Liver (tissue), 9 donors: ENCODE data around the gene WDR77. TPM values are rescaled to one million over a fixed set of nuclear protein-coding genes. Genes with fewer than 3 reads are reported as not detected.

Source experiments
- DNase-seq: peaks from one replicate; pipeline ENCODE4 v3.0.0-alpha.2; 2017; ENCODE audit warnings: low spot score
- H3K27ac ChIP-seq, 2 donors: one replicate each; pipeline ENCODE4 v1.7.0; 2013; ENCODE audit warnings: inconsistent platforms in 2 of 2, low read length in 2 of 2, control low read depth in 1 of 2, low read depth in 1 of 2, mild to moderate bottlenecking in 1 of 2
- H3K27me3 ChIP-seq, 4 donors: one replicate each; pipeline versions ENCODE4 v1.6.1 to v1.7.0; 2013; ENCODE audit warnings: low read length in 3 of 4, inconsistent platforms in 1 of 4, mild to moderate bottlenecking in 1 of 4, moderate library complexity in 1 of 4; ENCODE audit not compliant: control insufficient read depth in 4 of 4, insufficient read depth in 4 of 4
- H3K36me3 ChIP-seq, 4 donors: one replicate each; pipeline versions ENCODE4 v1.6.1 to v1.7.0; 2013; ENCODE audit warnings: low read length in 3 of 4, mild to moderate bottlenecking in 3 of 4, low read depth in 1 of 4, moderate library complexity in 1 of 4; ENCODE audit not compliant: control insufficient read depth in 4 of 4, insufficient read depth in 3 of 4
- H3K4me1 ChIP-seq, 4 donors: one replicate each; pipeline versions ENCODE4 v1.6.1 to v1.7.0; 2013; ENCODE audit warnings: low read length in 3 of 4, mild to moderate bottlenecking in 3 of 4, moderate library complexity in 1 of 4; ENCODE audit not compliant: control insufficient read depth in 4 of 4, insufficient read depth in 4 of 4
- H3K4me3 ChIP-seq, 3 donors: one replicate each; pipeline versions ENCODE4 v1.6.1 to v1.7.0; 2013; ENCODE audit warnings: low read length in 3 of 3, control low read depth in 1 of 3, low read depth in 1 of 3, mild to moderate bottlenecking in 1 of 3
- H3K9ac ChIP-seq, 2 donors: one replicate each; pipeline ENCODE4 v1.7.0; 2013; ENCODE audit warnings: low read length in 2 of 2, mild to moderate bottlenecking in 2 of 2, moderate library complexity in 2 of 2, control low read depth in 1 of 2, low read depth in 1 of 2
- H3K9me3 ChIP-seq, 4 donors: one replicate each; pipeline versions ENCODE4 v1.6.1 to v1.7.0; 2013; ENCODE audit warnings: low read length in 3 of 4; ENCODE audit not compliant: control insufficient read depth in 4 of 4
- ATF3 ChIP-seq: IDR thresholded peaks from 2 replicates; pipeline ENCODE4 v1.6.1; 2016; ENCODE audit warnings: antibody characterized with exemption
- EGR1 ChIP-seq, 2 donors: IDR thresholded peaks; 2 replicates each; pipeline ENCODE4 v1.6.1; 2016 to 2018; ENCODE audit warnings: antibody characterized with exemption in 2 of 2, low read depth in 2 of 2
- FOXA1 ChIP-seq: IDR thresholded peaks from 2 replicates; pipeline ENCODE4 v1.6.1; 2016; ENCODE audit warnings: antibody characterized with exemption
- FOXA2 ChIP-seq: IDR thresholded peaks from 2 replicates; pipeline ENCODE4 v1.6.1; 2016; ENCODE audit warnings: antibody characterized with exemption
- GABPA ChIP-seq, 2 donors: IDR thresholded peaks in 1 of 2; conservative IDR thresholded peaks in 1 of 2; 2 replicates each; pipeline ENCODE4 v1.6.1; 2016; ENCODE audit warnings: antibody characterized with exemption in 2 of 2, mild to moderate bottlenecking in 1 of 2, moderate library complexity in 1 of 2
- HNF4A ChIP-seq, 2 donors: conservative IDR thresholded peaks; 2 replicates each; pipeline ENCODE4 v1.6.1; 2016; ENCODE audit warnings: antibody characterized with exemption in 2 of 2, mild to moderate bottlenecking in 2 of 2
- HNF4G ChIP-seq: IDR thresholded peaks from 2 replicates; pipeline ENCODE4 v1.6.1; 2016; ENCODE audit warnings: antibody characterized with exemption
- JUND ChIP-seq, 2 donors: IDR thresholded peaks; 2 replicates each; pipeline ENCODE4 v1.6.1; 2016; ENCODE audit warnings: antibody characterized with exemption in 2 of 2
- MAX ChIP-seq: IDR thresholded peaks from 2 replicates; pipeline ENCODE4 v1.6.1; 2016; ENCODE audit warnings: antibody characterized with exemption
- NR2F2 ChIP-seq: IDR thresholded peaks from 2 replicates; pipeline ENCODE4 v1.6.1; 2016; ENCODE audit warnings: antibody characterized with exemption
- RAD21 ChIP-seq, 2 donors: IDR thresholded peaks; 2 replicates each; pipeline ENCODE4 v1.6.1; 2016; ENCODE audit warnings: antibody characterized with exemption in 2 of 2, mild to moderate bottlenecking in 2 of 2
- RXRA ChIP-seq, 2 donors: IDR thresholded peaks; 2 replicates each; pipeline ENCODE4 v1.6.1; 2017 to 2018; ENCODE audit warnings: antibody characterized with exemption in 2 of 2, mild to moderate bottlenecking in 1 of 2
- SP1 ChIP-seq: IDR thresholded peaks from 2 replicates; pipeline ENCODE4 v1.6.1; 2018; ENCODE audit warnings: antibody characterized with exemption, mild to moderate bottlenecking
- TAF1 ChIP-seq: conservative IDR thresholded peaks from 2 replicates; pipeline ENCODE4 v1.6.1; 2016; ENCODE audit warnings: antibody characterized with exemption, mild to moderate bottlenecking
- YY1 ChIP-seq: IDR thresholded peaks from 2 replicates; pipeline ENCODE4 v1.6.1; 2016; ENCODE audit warnings: antibody characterized with exemption, mild to moderate bottlenecking
- ZBTB33 ChIP-seq: IDR thresholded peaks from 2 replicates; pipeline ENCODE4 v1.6.1; 2016; ENCODE audit warnings: antibody characterized with exemption
- WGBS: extraction: QIAGEN DNeasy Blood & Tissue Kit; methylation state at CpG from one replicate; pipeline ENCODE4 v1.1.7; 2013; 5-methylcytosine and 5-hydroxymethylcytosine counted together
- polyA plus RNA-seq, 2 donors: library from polyadenylated mRNA; stranded (reverse) in 1 of 2; unstranded in 1 of 2; fragments of 200-250 nt in 1 of 2; fragments of >200 nt in 1 of 2; fragmentation: Nextera tagmentation in 1 of 2; extraction: Ambion mirVana in 1 of 2; gene quantifications; one replicate each; pipeline versions ENCODE4 v1.2.1 to v1.2.3, GENCODE V29; 2013 to 2015
- total RNA-seq, 2 donors: library from RNA; depleted of rRNA; stranded (reverse); fragments of >200 nt; gene quantifications; one replicate each; pipeline ENCODE4 v1.2.3, GENCODE V29; 2014
- TF ChIP-seq, protein P1 (sequence below): IDR thresholded peaks from 2 replicates; pipeline ENCODE4 v1.6.1; 2016; ENCODE audit warnings: antibody characterized with exemption, mild to moderate bottlenecking
- donor health status: healthy.
- donor health status: healthy.
- donor health status: healthy.
- donor health status: healthy.
- donor health status: healthy.

WDR77 gene
- total and polyA plus RNA-seq, 4 donors = 12.7 to 25.3 (median 19.9) TPM

GRCh38 chr1:111471538-111471937, 22.5 kb upstream of the WDR77 start:
- Histone ChIP-seq H3K27me3 (no peaks in the 10 kb centered on the region), H3K9me3 (no peaks in the 10 kb centered on the region), H3K9ac (no peak overlapping the region), H3K4me3 (no peak overlapping the region), H3K4me1 (no peaks in the 10 kb centered on the region), H3K27ac (peak overlapping the region; percentile 53 to 56), H3K36me3 (peaks cover 0 to 34% (median 22%) of the 10 kb centered on the region in 4 donors)
- no peak for DNase-seq
- WGBS = 95% methylated on average over 3 of the region's 3 CpGs
- TF ChIP-seq, protein P1, sequence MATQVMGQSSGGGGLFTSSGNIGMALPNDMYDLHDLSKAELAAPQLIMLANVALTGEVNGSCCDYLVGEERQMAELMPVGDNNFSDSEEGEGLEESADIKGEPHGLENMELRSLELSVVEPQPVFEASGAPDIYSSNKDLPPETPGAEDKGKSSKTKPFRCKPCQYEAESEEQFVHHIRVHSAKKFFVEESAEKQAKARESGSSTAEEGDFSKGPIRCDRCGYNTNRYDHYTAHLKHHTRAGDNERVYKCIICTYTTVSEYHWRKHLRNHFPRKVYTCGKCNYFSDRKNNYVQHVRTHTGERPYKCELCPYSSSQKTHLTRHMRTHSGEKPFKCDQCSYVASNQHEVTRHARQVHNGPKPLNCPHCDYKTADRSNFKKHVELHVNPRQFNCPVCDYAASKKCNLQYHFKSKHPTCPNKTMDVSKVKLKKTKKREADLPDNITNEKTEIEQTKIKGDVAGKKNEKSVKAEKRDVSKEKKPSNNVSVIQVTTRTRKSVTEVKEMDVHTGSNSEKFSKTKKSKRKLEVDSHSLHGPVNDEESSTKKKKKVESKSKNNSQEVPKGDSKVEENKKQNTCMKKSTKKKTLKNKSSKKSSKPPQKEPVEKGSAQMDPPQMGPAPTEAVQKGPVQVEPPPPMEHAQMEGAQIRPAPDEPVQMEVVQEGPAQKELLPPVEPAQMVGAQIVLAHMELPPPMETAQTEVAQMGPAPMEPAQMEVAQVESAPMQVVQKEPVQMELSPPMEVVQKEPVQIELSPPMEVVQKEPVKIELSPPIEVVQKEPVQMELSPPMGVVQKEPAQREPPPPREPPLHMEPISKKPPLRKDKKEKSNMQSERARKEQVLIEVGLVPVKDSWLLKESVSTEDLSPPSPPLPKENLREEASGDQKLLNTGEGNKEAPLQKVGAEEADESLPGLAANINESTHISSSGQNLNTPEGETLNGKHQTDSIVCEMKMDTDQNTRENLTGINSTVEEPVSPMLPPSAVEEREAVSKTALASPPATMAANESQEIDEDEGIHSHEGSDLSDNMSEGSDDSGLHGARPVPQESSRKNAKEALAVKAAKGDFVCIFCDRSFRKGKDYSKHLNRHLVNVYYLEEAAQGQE = no peak
- TF ChIP-seq ZBTB33 (no peak), HNF4G (no peak), GABPA (IDR thresholded peaks at IDR 0.05 in 1 of 2, conservative IDR thresholded peaks at IDR 0.05 in 1 of 2) (no peak), ATF3 (no peak), NR2F2 (no peak), FOXA2 (no peak), HNF4A (conservative IDR thresholded peaks at IDR 0.05) (no peak), RXRA (IDR thresholded peaks at IDR 0.05) (no peak), JUND (IDR thresholded peaks at IDR 0.05) (no peak), EGR1 (IDR thresholded peaks at IDR 0.05; ENCODE audit: low read depth in 2 of 2) (no peak), RAD21 (IDR thresholded peaks at IDR 0.05) (no peak), TAF1 (no peak), YY1 (no peak), FOXA1 (no peak), SP1 (no peak)

DNA sequence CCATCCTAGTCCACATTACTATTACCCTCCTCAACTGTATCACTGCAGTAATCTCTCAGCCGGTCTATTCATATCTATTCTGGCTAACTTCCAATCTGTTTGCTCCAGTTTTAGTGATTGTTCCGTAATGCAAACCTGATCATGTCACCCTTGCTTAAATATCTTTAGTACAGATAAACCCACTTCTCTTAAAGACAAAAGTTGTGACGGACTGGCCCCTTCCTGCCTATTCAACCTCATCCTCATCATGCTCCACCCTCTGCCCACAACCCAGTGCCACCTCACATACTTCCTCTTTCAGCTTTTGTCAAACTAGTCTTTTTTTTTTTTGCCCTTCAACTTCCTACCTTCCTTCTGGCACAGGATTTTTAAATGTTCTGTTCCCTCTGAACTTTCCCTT, 22.0 kb upstream of the WDR77 start:
- peaks cover 0 to 34% (median 22%) of the 10 kb centered on the region in 4 donors for H3K36me3 ChIP-seq
- no peak for DNase-seq
- H3K27ac ChIP-seq = peak overlapping the region; percentile 57 to 66
- no peaks in the 10 kb centered on the region for H3K9me3 ChIP-seq
- TF ChIP-seq RXRA (IDR thresholded peaks at IDR 0.05) (peak in 1 of 2 donors; percentile 8), FOXA2 (no peak), ATF3 (no peak), MAX (no peak), FOXA1 (no peak), GABPA (IDR thresholded peaks at IDR 0.05 in 1 of 2, conservative IDR thresholded peaks at IDR 0.05 in 1 of 2) (no peak), ZBTB33 (peak; percentile 29), SP1 (peak; percentile 31)
- WGBS = 64% methylated on average over 3 of the region's 3 CpGs
- H3K4me1 ChIP-seq = no peaks in the 10 kb centered on the region
- H3K4me3 ChIP-seq = no peak overlapping the region
- no peak overlapping the region for H3K9ac ChIP-seq
- H3K27me3 ChIP-seq = no peaks in the 10 kb centered on the region
